AG09319 (cell line): ENCODE measurements around the gene STOML1.
A peak's percentile ranks its signal among the peaks of the same experiment; 100 is the strongest.
"Not testable (repeated sequence)": the region's sequence is repeated elsewhere in the genome, so short reads cannot be mapped to it uniquely, and the experiment has no call there.

Experiments
- DNase-seq: peaks from one replicate; pipeline ENCODE4 v3.0.0-alpha.2; 2010; ENCODE audit warnings: low read depth; ENCODE audit errors: extremely low read depth
- TF ChIP-seq, protein P1 (sequence below): IDR thresholded peaks from 2 replicates; pipeline ENCODE4 v1.5.1; 2011; ENCODE audit warnings: low read depth, mild to moderate bottlenecking, inconsistent platforms, low read length, moderate library complexity

The STOML1 gene

DNA sequence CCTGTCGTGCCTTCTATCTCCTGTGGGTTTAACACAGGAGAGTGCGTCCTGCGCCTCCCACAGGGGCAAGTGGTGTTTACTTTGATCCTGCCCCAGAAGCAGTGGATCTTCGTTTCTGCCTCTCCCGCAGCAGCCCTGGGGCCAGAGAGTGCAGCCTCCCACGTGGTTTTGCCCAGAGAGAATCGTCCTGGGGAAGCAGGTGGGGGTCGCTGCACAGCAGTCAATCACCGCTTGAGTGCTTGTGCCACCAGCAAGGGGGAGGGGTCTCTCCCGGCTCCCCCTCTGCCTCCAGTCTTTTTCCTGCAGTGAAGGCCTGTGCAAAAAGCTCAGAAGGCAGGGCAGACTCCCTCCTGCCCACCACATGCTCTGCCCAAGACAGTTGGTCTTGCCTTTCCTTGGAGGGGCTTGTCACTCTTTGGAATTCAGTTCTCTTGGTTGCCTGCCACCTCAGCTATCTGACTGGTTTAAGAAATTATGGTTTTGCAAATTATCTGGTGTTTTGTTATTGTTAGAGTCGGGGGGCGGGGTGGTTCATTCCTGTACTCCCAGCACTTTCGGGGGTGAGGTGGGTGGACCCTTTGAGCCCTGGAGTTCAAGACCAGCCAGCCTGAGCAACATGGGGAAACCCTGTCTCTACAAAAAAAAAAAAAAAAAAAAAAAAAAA, 26.9 kb downstream of the STOML1 start:
- no peak for DNase-seq
- TF ChIP-seq, protein P1, sequence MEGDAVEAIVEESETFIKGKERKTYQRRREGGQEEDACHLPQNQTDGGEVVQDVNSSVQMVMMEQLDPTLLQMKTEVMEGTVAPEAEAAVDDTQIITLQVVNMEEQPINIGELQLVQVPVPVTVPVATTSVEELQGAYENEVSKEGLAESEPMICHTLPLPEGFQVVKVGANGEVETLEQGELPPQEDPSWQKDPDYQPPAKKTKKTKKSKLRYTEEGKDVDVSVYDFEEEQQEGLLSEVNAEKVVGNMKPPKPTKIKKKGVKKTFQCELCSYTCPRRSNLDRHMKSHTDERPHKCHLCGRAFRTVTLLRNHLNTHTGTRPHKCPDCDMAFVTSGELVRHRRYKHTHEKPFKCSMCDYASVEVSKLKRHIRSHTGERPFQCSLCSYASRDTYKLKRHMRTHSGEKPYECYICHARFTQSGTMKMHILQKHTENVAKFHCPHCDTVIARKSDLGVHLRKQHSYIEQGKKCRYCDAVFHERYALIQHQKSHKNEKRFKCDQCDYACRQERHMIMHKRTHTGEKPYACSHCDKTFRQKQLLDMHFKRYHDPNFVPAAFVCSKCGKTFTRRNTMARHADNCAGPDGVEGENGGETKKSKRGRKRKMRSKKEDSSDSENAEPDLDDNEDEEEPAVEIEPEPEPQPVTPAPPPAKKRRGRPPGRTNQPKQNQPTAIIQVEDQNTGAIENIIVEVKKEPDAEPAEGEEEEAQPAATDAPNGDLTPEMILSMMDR = no peak

DNA sequence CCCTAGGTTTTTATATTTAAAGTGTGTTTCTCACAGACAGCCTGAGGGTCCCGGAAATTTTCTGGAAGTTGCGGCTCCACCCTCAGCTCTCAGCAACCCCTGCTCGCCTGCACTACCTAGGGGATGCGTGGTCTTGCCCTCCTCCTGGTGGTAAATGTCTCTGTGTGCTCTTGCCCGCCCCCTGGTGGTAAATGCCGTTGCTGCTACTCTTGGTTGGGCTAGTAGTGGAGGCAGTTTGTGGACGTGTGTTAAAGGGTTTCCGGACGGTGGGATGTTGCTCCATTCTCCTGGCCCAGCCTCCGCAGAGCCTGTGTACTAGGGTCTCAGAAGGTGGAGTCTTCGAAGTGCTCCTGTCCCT, 27.4 kb downstream of the STOML1 start:
- no peak for DNase-seq
- TF ChIP-seq, protein P1 = peak; percentile 97

DNA sequence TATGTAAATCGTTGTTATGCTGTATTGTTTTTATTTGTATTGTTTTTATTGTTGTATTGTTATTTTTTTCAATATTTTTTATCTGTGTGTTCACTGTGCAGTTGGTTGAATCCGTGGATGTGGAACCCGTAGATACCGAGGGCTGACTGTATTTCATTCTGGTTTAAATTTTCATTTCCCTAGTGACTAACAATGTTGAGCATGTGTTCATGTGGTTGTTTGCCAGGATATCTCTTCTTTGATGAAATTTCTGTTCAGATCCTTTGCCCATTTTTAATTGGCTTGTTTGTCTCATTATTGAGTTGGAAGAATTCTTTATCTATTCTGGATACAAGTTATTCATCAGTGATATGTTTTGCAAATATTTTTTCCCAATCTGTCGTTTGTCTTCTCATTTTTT, 29.7 kb downstream of the STOML1 start:
- DNase-seq = no peak
- TF ChIP-seq, protein P1 = no peak

DNA sequence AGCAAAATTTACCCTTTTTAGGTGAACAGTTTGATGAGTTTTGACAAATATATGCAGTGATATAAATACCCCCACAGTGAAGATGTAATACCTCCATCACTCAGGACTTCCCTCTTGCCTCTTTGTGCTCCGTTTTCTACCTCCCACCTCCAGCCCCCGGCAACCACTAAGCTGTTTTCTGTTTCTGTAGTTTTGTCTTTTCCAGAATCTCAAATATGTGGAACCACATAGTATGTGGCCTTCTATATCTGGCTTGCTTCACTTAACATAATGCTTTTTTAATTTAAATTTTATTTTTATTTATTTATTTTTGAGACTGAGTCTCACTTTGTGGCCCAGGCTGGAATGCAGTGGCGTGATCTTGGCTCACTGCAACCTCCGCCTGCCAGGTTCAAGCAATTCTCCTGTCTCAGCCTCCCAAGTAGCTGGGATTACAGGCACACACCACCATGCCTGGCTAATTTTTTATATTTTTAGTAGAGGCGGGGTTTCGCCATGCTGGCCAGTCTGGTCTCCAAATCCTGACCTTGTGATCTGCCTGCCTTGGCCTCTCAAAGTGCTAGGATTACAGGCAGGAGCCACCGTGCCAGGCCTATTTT, 31.5 kb downstream of the STOML1 start:
- DNase-seq = not testable (repeated sequence)

DNA sequence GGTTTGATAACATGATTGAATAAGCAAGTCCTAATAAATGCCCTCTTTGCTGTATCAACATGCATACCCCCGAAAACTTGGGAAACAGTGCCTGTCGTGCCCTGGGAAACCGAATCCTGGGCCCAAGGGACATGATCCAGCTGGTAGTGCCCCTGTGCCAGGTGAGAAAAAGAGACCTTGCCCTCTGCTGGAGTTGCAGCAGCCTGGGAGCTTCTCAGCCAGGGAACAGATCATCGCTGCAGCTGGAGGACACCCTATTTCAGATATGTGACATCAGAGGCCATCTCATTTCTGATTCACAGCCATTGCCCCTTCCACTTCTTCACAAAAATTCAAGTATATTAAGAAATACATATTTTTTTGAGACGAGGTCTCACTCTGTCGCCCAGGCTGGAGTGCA, 32.3 kb downstream of the STOML1 start:
- TF ChIP-seq, protein P1 = no peak
- no peak for DNase-seq

DNA sequence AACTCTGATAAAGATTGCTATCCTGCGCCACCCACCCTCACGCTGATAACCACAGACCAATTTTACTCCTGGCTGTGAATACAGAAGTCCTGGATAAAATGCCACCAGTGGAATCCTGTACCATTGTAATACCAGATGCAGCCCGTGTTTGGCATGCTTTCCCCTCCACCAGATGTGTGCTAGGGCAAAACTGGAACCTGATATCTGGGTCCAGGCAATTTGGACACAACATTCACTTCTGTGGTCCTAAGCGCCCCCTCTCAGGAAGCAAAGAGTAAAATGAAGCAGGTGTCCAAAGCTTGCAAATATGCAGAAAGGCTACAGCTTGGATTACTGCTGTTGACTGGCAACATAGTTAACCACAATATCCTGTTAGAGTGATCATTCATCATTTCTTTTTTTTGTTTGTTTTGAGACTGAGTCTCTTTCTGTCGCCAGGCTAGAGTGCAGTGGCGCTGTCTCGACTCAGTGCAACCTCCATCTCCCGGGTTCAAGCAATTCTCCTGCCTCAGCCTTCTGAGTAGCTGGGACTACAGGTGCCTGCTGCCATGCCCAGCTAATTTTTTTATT, 33.0 kb downstream of the STOML1 start:
- no peak for DNase-seq
- TF ChIP-seq, protein P1 = no peak

DNA sequence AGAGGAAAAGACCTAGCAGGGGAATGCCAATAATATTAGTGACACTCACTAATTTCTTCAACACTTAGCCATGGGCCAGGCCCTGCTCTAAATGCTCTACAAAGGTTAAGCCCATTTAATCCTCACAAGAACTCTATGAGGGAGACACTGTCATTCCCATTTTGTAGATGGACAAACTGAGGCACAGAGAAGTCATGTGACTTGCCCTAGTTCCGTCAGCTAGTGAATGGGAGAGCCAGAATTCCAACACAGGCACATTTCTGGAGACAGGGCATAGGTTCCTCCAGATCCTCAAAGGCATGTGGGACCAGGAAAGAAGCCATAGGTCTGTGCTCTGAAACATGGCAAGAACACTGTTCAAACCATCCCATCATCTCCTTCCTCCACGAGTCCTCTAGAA, 34.3 kb downstream of the STOML1 start:
- TF ChIP-seq, protein P1 = no peak
- no peak for DNase-seq
